Gastrocnemius medialis (tissue), 4 donors: ENCODE results near the gene HK1.

Source experiments
- POLR2A ChIP-seq, 2 donors: fragments of 450-650 bp; IDR thresholded peaks; one replicate each; pipeline ENCODE4 v1.6.1; 2017; ENCODE audit warnings: antibody characterized with exemption in 2 of 2, mild to moderate bottlenecking in 2 of 2, moderate library complexity in 2 of 2
- TF ChIP-seq, protein P1 (sequence below), 5 experiments: fragments of 450-650 bp in 3 of 5; fragments of 200-600 bp in 2 of 5; sonication (generic) in 2 of 5; IDR thresholded peaks in 4 of 5; conservative IDR thresholded peaks in 1 of 5; 1 replicate in 4 of 5; 2 replicates in 1 of 5; pipeline ENCODE4 v1.5.1; 2016 to 2019; ENCODE audit warnings: antibody characterized with exemption in 5 of 5, mild to moderate bottlenecking in 3 of 5, moderate library complexity in 3 of 5

DNA sequence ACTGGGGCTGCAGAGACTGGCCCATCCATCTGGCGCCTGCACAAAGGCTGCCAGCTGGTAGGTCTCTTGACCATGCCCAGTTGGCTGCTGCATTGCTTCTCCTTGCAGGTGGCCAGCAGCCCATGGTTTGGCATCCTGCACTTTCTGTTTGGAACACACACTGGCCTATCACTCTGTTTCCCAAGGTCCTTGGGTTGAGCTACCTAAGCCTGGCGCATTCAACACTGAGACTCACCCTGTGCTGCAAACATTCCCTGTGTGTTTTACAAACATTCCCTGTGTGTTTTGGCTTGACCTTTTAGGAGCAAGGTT, 83.0 kb downstream of the HK1 start:
- TF ChIP-seq, protein P1, sequence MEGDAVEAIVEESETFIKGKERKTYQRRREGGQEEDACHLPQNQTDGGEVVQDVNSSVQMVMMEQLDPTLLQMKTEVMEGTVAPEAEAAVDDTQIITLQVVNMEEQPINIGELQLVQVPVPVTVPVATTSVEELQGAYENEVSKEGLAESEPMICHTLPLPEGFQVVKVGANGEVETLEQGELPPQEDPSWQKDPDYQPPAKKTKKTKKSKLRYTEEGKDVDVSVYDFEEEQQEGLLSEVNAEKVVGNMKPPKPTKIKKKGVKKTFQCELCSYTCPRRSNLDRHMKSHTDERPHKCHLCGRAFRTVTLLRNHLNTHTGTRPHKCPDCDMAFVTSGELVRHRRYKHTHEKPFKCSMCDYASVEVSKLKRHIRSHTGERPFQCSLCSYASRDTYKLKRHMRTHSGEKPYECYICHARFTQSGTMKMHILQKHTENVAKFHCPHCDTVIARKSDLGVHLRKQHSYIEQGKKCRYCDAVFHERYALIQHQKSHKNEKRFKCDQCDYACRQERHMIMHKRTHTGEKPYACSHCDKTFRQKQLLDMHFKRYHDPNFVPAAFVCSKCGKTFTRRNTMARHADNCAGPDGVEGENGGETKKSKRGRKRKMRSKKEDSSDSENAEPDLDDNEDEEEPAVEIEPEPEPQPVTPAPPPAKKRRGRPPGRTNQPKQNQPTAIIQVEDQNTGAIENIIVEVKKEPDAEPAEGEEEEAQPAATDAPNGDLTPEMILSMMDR (IDR thresholded peaks at IDR 0.05 in 4 of 5, conservative IDR thresholded peaks at IDR 0.05 in 1 of 5) = no peak
- no peak for TF ChIP-seq POLR2A (IDR thresholded peaks at IDR 0.05)
